Gastrocnemius medialis (tissue), 4 donors: Measurements from ENCODE around the gene PLS1. TPM values are rescaled to one million over a fixed set of nuclear protein-coding genes. Genes with fewer than 3 reads are reported as not detected.
A peak's percentile ranks its signal among the peaks of the same experiment; 100 is the strongest.

ENCODE experiments used
- ATAC-seq, 2 donors: fragments of 150-250 bp; one replicate each; pipeline ENCODE4 v1.9.1; 2016
- DNase-seq, 2 donors: peaks; one replicate each; pipeline ENCODE4 v3.0.0-alpha.2; 2019
- H3K27ac ChIP-seq, 4 donors: fragments of 200-600 bp; sonication (generic); 1 replicate in 1 of 4; 2 replicates in 3 of 4; pipeline ENCODE4 v1.5.1; 2016 to 2018; ENCODE audit warnings: mild to moderate bottlenecking in 2 of 4, moderate library complexity in 1 of 4
- H3K27me3 ChIP-seq, 3 donors: fragments of 200-600 bp; sonication (generic) in 2 of 3; 1 replicate in 1 of 3; 2 replicates in 2 of 3; pipeline versions ENCODE4 v1.5.1 to v1.6.0; 2016 to 2019; ENCODE audit warnings: mild to moderate bottlenecking in 1 of 3, moderate library complexity in 1 of 3
- H3K36me3 ChIP-seq, 2 donors: fragments of 200-600 bp; sonication (generic) in 1 of 2; one replicate each; pipeline ENCODE4 v1.5.1; 2017 to 2018
- H3K4me1 ChIP-seq, 2 donors: fragments of 200-600 bp; sonication (generic) in 1 of 2; one replicate each; pipeline ENCODE4 v1.5.1; 2016 to 2017; ENCODE audit warnings: mild to moderate bottlenecking in 2 of 2
- H3K4me3 ChIP-seq, 4 donors: fragments of 200-600 bp; sonication (generic) in 3 of 4; 1 replicate in 1 of 4; 2 replicates in 3 of 4; pipeline ENCODE4 v1.5.1; 2016 to 2019; ENCODE audit warnings: mild to moderate bottlenecking in 2 of 4
- H3K9me3 ChIP-seq, 3 donors: fragments of 200-600 bp; sonication (generic) in 2 of 3; 1 replicate in 1 of 3; 2 replicates in 2 of 3; pipeline ENCODE4 v1.5.1; 2016 to 2019
- POLR2A ChIP-seq, 2 donors: fragments of 450-650 bp; IDR thresholded peaks; one replicate each; pipeline ENCODE4 v1.6.1; 2017; ENCODE audit warnings: antibody characterized with exemption in 2 of 2, mild to moderate bottlenecking in 2 of 2, moderate library complexity in 2 of 2
- in situ Hi-C, 4 donors: fragments of 200-750 bp; cut with MboI; loops; one replicate each; pipeline versions ENCODE4 v1.15.0 to v1.8.0; 2017; ENCODE audit warnings: low sequenced_read_pairs in 4 of 4
- intact Hi-C: fragments of 100-400 bp; cut with DNase I; formaldehyde crosslinking; loops from one replicate; pipeline ENCODE4 v1.15.1; 2023; ENCODE audit warnings: low total_unique reads
- total RNA-seq, 4 donors: library from RNA; depleted of rRNA; stranded (reverse); fragments of >200 nt; gene quantifications; one replicate each; pipeline versions ENCODE4 v1.1.0 to v1.2.3, GENCODE V29; 2016
- TF ChIP-seq, protein P1 (sequence below), 5 experiments: fragments of 450-650 bp in 3 of 5; fragments of 200-600 bp in 2 of 5; sonication (generic) in 2 of 5; IDR thresholded peaks in 4 of 5; conservative IDR thresholded peaks in 1 of 5; 1 replicate in 4 of 5; 2 replicates in 1 of 5; pipeline ENCODE4 v1.5.1; 2016 to 2019; ENCODE audit warnings: antibody characterized with exemption in 5 of 5, mild to moderate bottlenecking in 3 of 5, moderate library complexity in 3 of 5

The PLS1 gene
- total RNA-seq, 4 donors from 2014 or later = 0.65 to 5.4 (median 0.94) TPM

- in situ Hi-C loops = loop anchor here in 3 of 4 donors (10.0 to 25.0 kb wide), 3 partner anchors 392 to 410 kb away; partner anchors contain the start of gene U2SURP (in 1 of the 3)
- H3K4me1 ChIP-seq = peaks cover 0 to 4% of the 10 kb centered on the region in 2 donors
- H3K27ac ChIP-seq = no peak overlapping the region
- no peaks in the 10 kb centered on the region for H3K9me3 ChIP-seq
- intact Hi-C loops = loop anchor here (5.0 kb wide), 1 partner anchor 127 kb away; the partner anchor contains the start of gene TRPC1
- no peak for DNase-seq
- peak overlapping the region in 2 of 4 donors; percentile 77 to 78 for H3K4me3 ChIP-seq
- H3K27me3 ChIP-seq = no peaks in the 10 kb centered on the region
- ATAC-seq = no peak
- TF ChIP-seq POLR2A (IDR thresholded peaks at IDR 0.05) = no peak
- TF ChIP-seq, protein P1, sequence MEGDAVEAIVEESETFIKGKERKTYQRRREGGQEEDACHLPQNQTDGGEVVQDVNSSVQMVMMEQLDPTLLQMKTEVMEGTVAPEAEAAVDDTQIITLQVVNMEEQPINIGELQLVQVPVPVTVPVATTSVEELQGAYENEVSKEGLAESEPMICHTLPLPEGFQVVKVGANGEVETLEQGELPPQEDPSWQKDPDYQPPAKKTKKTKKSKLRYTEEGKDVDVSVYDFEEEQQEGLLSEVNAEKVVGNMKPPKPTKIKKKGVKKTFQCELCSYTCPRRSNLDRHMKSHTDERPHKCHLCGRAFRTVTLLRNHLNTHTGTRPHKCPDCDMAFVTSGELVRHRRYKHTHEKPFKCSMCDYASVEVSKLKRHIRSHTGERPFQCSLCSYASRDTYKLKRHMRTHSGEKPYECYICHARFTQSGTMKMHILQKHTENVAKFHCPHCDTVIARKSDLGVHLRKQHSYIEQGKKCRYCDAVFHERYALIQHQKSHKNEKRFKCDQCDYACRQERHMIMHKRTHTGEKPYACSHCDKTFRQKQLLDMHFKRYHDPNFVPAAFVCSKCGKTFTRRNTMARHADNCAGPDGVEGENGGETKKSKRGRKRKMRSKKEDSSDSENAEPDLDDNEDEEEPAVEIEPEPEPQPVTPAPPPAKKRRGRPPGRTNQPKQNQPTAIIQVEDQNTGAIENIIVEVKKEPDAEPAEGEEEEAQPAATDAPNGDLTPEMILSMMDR (IDR thresholded peaks at IDR 0.05 in 4 of 5, conservative IDR thresholded peaks at IDR 0.05 in 1 of 5) = no peak
- no peaks in the 10 kb centered on the region for H3K36me3 ChIP-seq
Observed at GRCh38 chr3:142595141-142595540, 1.1 kb upstream of the PLS1 start.

DNA sequence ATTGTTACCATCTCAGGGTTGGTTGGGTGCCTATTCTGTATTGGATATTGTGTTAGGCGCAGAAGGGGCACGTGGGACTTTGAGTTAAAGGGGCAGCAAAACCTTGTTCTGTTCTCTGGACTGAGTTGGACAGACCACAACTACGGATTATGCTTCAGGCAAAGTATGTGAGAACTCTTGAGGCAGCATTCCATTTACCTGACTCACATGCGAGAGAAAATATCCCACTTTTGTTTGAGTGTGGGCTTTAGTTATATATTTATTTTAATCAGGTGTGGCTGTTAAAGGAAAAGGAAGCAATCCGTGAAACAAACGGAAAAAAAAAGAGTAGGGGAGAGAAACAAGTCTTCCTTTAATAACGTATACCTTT lies 627 bp upstream of the PLS1 start:
- ATAC-seq (peak in 1 of 2 donors; percentile 31), DNase-seq (no peak)
- no peaks in the 10 kb centered on the region for H3K27me3 ChIP-seq
- no peaks in the 10 kb centered on the region for H3K36me3 ChIP-seq
- intact Hi-C loops = loop anchor here (5.0 kb wide), 1 partner anchor 127 kb away; the partner anchor contains the start of gene TRPC1
- in situ Hi-C loops = loop anchor here in 3 of 4 donors (10.0 to 25.0 kb wide), 3 partner anchors 392 to 409 kb away; partner anchors contain the start of gene U2SURP (in 1 of the 3)
- peak overlapping the region in 3 of 4 donors; percentile 56 to 67 (median 66) for H3K27ac ChIP-seq
- TF ChIP-seq, protein P1 (IDR thresholded peaks at IDR 0.05 in 4 of 5, conservative IDR thresholded peaks at IDR 0.05 in 1 of 5) = no peak
- no peak for TF ChIP-seq POLR2A (IDR thresholded peaks at IDR 0.05)
- no peaks in the 10 kb centered on the region for H3K9me3 ChIP-seq
- peaks cover 0 to 4% of the 10 kb centered on the region in 2 donors for H3K4me1 ChIP-seq
- peak overlapping the region; percentile 73 to 78 (median 76) for H3K4me3 ChIP-seq

DNA sequence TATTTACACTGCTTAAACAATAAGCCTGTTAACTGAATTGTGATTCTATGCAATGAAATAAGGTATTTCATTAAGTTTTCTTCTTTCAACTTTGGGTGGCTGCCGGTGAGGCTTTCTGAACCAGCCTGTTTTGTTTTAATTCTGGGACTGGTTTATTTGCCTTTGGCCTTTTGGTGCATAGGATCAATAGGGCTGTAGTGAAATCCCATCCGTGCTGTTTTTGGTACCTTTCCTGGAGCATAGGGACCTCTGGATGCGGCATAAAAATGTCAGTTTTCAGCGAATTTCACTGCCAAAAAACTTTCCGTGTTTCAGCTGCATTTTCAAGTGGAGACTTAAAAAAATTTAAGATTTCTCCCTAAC lies 514 bp downstream of the PLS1 start:
- DNase-seq (no peak), ATAC-seq (no peak)
- H3K27ac ChIP-seq = peak overlapping the region in 2 of 4 donors; percentile 66 to 67
- H3K4me1 ChIP-seq = peaks cover 0 to 4% of the 10 kb centered on the region in 2 donors
- H3K27me3 ChIP-seq = no peaks in the 10 kb centered on the region
- H3K4me3 ChIP-seq = peak overlapping the region; percentile 73 to 78 (median 76)
- intact Hi-C loops (loop anchor here (1.0 to 5.0 kb wide), 2 partner anchors 18 to 126 kb away; partner anchors contain the start of genes ATR and TRPC1), in situ Hi-C loops (loop anchor here in 3 of 4 donors (10.0 to 25.0 kb wide), 3 partner anchors 391 to 408 kb away; partner anchors contain the start of gene U2SURP (in 1 of the 3))
- H3K36me3 ChIP-seq = no peaks in the 10 kb centered on the region
- TF ChIP-seq POLR2A (IDR thresholded peaks at IDR 0.05) = no peak
- TF ChIP-seq, protein P1 (IDR thresholded peaks at IDR 0.05 in 4 of 5, conservative IDR thresholded peaks at IDR 0.05 in 1 of 5) = no peak
- no peaks in the 10 kb centered on the region for H3K9me3 ChIP-seq

GRCh38 chr3:142597906-142598305 lies 1.7 kb downstream of the PLS1 start:
- in situ Hi-C loops = loop anchor here in 3 of 4 donors (10.0 to 25.0 kb wide), 3 partner anchors 389 to 407 kb away; partner anchors contain the start of gene U2SURP (in 1 of the 3)
- intact Hi-C loops = loop anchor here (5.0 kb wide), 1 partner anchor 124 kb away; the partner anchor contains the start of gene TRPC1
- TF ChIP-seq, protein P1 (IDR thresholded peaks at IDR 0.05 in 4 of 5, conservative IDR thresholded peaks at IDR 0.05 in 1 of 5) = no peak
- TF ChIP-seq POLR2A (IDR thresholded peaks at IDR 0.05) = no peak
- DNase-seq (no peak), ATAC-seq (no peak)
- Histone ChIP-seq H3K4me3 (no peak overlapping the region), H3K9me3 (no peaks in the 10 kb centered on the region), H3K36me3 (no peaks in the 10 kb centered on the region), H3K27ac (no peak overlapping the region), H3K27me3 (no peaks in the 10 kb centered on the region), H3K4me1 (peaks cover 0 to 4% of the 10 kb centered on the region in 2 donors)
